Measurements from ENCODE around the gene RAB2B. TPM values are rescaled to one million over a fixed set of nuclear protein-coding genes. Genes with fewer than 3 reads are reported as not detected.

RAB2B gene
- total RNA-seq, 1 donor from 2014 or later = 27.5 TPM

GRCh38 chr14:21510735-21511657 is 34.2 kb upstream of the RAB2B start, which contains the start of gene METTL3:
TSS of gene METTL3 (minus strand) at chr14:21511340. CDS start at chr14:21511223, 117 bp downstream.
- peaks cover 3% of the 10 kb centered on the region for H3K27me3 Mint-ChIP-seq
- H3K9me3 Mint-ChIP-seq = no peaks in the 10 kb centered on the region
- POLR2A ChIA-PET = interaction anchor here (0.7 to 3.4 kb wide), 17 partner anchors 9 to 1810 kb away, joined by 3 to 35 read pairs (median 5); partner anchors contain the start of genes CHD8, PABPN1, PARP2 and RAB2B
- peaks cover 29% of the 10 kb centered on the region for H3K4me1 Mint-ChIP-seq
- no peak for TF ChIP-seq CTCF (IDR thresholded peaks at IDR 0.05)
- ATAC-seq (ENCODE audit: low read depth) (peak; percentile 99), DNase-seq (peak; percentile 80)
- H3K4me3 Mint-ChIP-seq = peak within 1 kb of the TSS; percentile 99
- H3K27ac Mint-ChIP-seq = peak within 1 kb of the TSS; percentile 96
- peaks cover 28% of the 10 kb centered on the region for H3K36me3 Mint-ChIP-seq (ENCODE audit: low read depth)
- intact Hi-C loops (cut with micrococcal nuclease) = loop anchor here (1.0 to 5.0 kb wide), 6 partner anchors 34 to 829 kb away; partner anchors contain the start of genes CHD8, RNASE4, SUPT16H and TOX4
- CTCF ChIA-PET = interaction anchor here (0.9 to 4.5 kb wide), 4 partner anchors 12 to 55 kb away, joined by 3 to 15 read pairs (median 6); partner anchors contain the start of genes CHD8 and TOX4

GRCh38 chr14:21509432-21510143 is 32.8 kb upstream of the RAB2B start:
- TF ChIP-seq CTCF (IDR thresholded peaks at IDR 0.05) = no peak
- no peak for ATAC-seq (ENCODE audit: low read depth)
- Mint-ChIP-seq H3K27me3 (no peaks in the 10 kb centered on the region), H3K4me1 (peaks cover 39% of the 10 kb centered on the region), H3K27ac (peak overlapping the region; percentile 96), H3K4me3 (peak overlapping the region; percentile 99), H3K9me3 (no peaks in the 10 kb centered on the region), H3K36me3 (ENCODE audit: low read depth) (peaks cover 33% of the 10 kb centered on the region)
- intact Hi-C loops (cut with micrococcal nuclease) = loop anchor here (5.0 kb wide), 2 partner anchors 48 to 827 kb away; partner anchors contain the start of gene RNASE4
- CTCF ChIA-PET = interaction anchor here (4.5 kb wide), 1 partner anchor 11 kb away, joined by 15 read pairs; no protein-coding TSS in a partner anchor
- no peak for DNase-seq
- POLR2A ChIA-PET = interaction anchor here (0.6 to 2.5 kb wide), 3 partner anchors 11 to 1166 kb away, joined by 3 to 9 read pairs (median 6); partner anchors contain the start of genes PARP2, RAB2B and TOX4

- DNase-seq (no peak), ATAC-seq (ENCODE audit: low read depth) (no peak)
- Mint-ChIP-seq H3K4me1 (peaks cover 35% of the 10 kb centered on the region), H3K4me3 (no peak overlapping the region), H3K9me3 (no peaks in the 10 kb centered on the region), H3K36me3 (ENCODE audit: low read depth) (peaks cover 57% of the 10 kb centered on the region), H3K27me3 (no peaks in the 10 kb centered on the region), H3K27ac (no peak overlapping the region)
- CTCF ChIA-PET = no interaction called here
- POLR2A ChIA-PET = no interaction called here
- no peak for TF ChIP-seq CTCF (IDR thresholded peaks at IDR 0.05)
- intact Hi-C loops (cut with micrococcal nuclease) = no loop called here
Measured at GRCh38 chr14:21506557-21506956, 29.8 kb upstream of the RAB2B start.

- Mint-ChIP-seq H3K4me1 (peaks cover 25% of the 10 kb centered on the region), H3K27me3 (no peaks in the 10 kb centered on the region), H3K27ac (no peak overlapping the region), H3K4me3 (no peak overlapping the region), H3K36me3 (ENCODE audit: low read depth) (peaks cover 62% of the 10 kb centered on the region), H3K9me3 (no peaks in the 10 kb centered on the region)
- ChIA-PET CTCF (no interaction called here), POLR2A (no interaction called here)
- DNase-seq (no peak), ATAC-seq (ENCODE audit: low read depth) (no peak)
- TF ChIP-seq CTCF (IDR thresholded peaks at IDR 0.05) = no peak
- intact Hi-C loops (cut with micrococcal nuclease) = no loop called here
Measured at GRCh38 chr14:21505012-21505553, 28.3 kb upstream of the RAB2B start.
